ENCODE results near the gene UQCR11.

Gene UQCR11

GRCh38 chr19:1563251-1563650 is 42.0 kb downstream of the UQCR11 start:
- DNase-seq = no peak

- DNase-seq = no peak
Observed at GRCh38 chr19:1561236-1561842, 43.9 kb downstream of the UQCR11 start.

GRCh38 chr19:1560286-1560882 is 44.9 kb downstream of the UQCR11 start:
- no peak for DNase-seq

GRCh38 chr19:1558552-1558951 is 46.7 kb downstream of the UQCR11 start:
- DNase-seq = no peak

GRCh38 chr19:1556390-1557070 is 48.7 kb downstream of the UQCR11 start:
- no peak for DNase-seq

GRCh38 chr19:1555487-1556389 is 49.5 kb downstream of the UQCR11 start:
- DNase-seq = no peak

GRCh38 chr19:1554968-1555367 is 50.3 kb downstream of the UQCR11 start:
- no peak for DNase-seq

- DNase-seq = no peak
Observed at GRCh38 chr19:1553415-1553814, 51.8 kb downstream of the UQCR11 start.

GRCh38 chr19:1551068-1552040 is 53.9 kb downstream of the UQCR11 start:
- no peak for DNase-seq

- no peak for DNase-seq
Observed at GRCh38 chr19:1549332-1549945, 55.8 kb downstream of the UQCR11 start.

Data from activated gamma-delta T cell treated with Interleukin-2 at 50 U/mL for 16 hours (primary cell).